MV-4-11 (cell line): ENCODE data around the gene TBX15.

Source experiments
- DNase-seq: peaks from one replicate; lab custom pipeline; 2025; lab: John Stamatoyannopoulos, UW

Gene TBX15

GRCh38 chr1:118984722-118985639 is 3.2 kb downstream of the TBX15 start:
- no peak for DNase-seq

GRCh38 chr1:118984086-118984721 is 3.9 kb downstream of the TBX15 start:
- DNase-seq = no peak

GRCh38 chr1:118983558-118984041 is 4.5 kb downstream of the TBX15 start:
- DNase-seq = no peak

- DNase-seq = no peak
These were observed 5.2 kb downstream of the TBX15 start for GRCh38 chr1:118982821-118983557.

- no peak for DNase-seq
These were observed 5.9 kb downstream of the TBX15 start for GRCh38 chr1:118982266-118982665.

GRCh38 chr1:118981436-118981835 is 6.7 kb downstream of the TBX15 start:
- DNase-seq = no peak

- no peak for DNase-seq
These were observed 8.2 kb downstream of the TBX15 start for GRCh38 chr1:118979754-118980575.

GRCh38 chr1:118978914-118979701 is 9.0 kb downstream of the TBX15 start:
- no peak for DNase-seq

GRCh38 chr1:118977600-118977999 is 10.5 kb downstream of the TBX15 start:
- no peak for DNase-seq

- DNase-seq = no peak
These were observed 13.5 kb downstream of the TBX15 start for GRCh38 chr1:118974661-118975060.

- DNase-seq = no peak
These were observed 14.5 kb downstream of the TBX15 start for GRCh38 chr1:118973531-118974137.

- no peak for DNase-seq
These were observed 15.1 kb downstream of the TBX15 start for GRCh38 chr1:118973032-118973431.

GRCh38 chr1:118970451-118970850 is 17.7 kb downstream of the TBX15 start:
- no peak for DNase-seq

GRCh38 chr1:118963456-118964430 is 24.4 kb downstream of the TBX15 start:
- peak; percentile 70 for DNase-seq

GRCh38 chr1:118963138-118963455 is 25.0 kb downstream of the TBX15 start:
- no peak for DNase-seq

GRCh38 chr1:118961156-118961555 is 27.0 kb downstream of the TBX15 start:
- no peak for DNase-seq

GRCh38 chr1:118960567-118961136 is 27.5 kb downstream of the TBX15 start:
- DNase-seq = no peak

- DNase-seq = peak; percentile 62
These were observed 28.0 kb downstream of the TBX15 start for GRCh38 chr1:118960026-118960561.
